Fibroblast of mammary gland (primary cell): Measurements from ENCODE around the gene SOCS1.

Experiments used
- DNase-seq: peaks from one replicate; pipeline ENCODE4 v3.0.0-alpha.2; 2010; ENCODE audit warnings: low read depth
- H3K4me3 ChIP-seq: 2 replicates; pipeline ENCODE4 v1.5.1; 2011; ENCODE audit warnings: low read depth, mild to moderate bottlenecking, low read length, moderate library complexity; ENCODE audit not compliant: control insufficient read depth
- CTCF ChIP-seq: conservative IDR thresholded peaks from 2 replicates; pipeline ENCODE4 v1.5.1; 2011; ENCODE audit warnings: low read depth, low read length, inconsistent platforms; ENCODE audit not compliant: control insufficient read depth, insufficient read depth

SOCS1 gene

GRCh38 chr16:11298143-11298900, 42.3 kb upstream of the SOCS1 start:
- DNase-seq, result no peak
- no peak overlapping the region for H3K4me3 ChIP-seq

GRCh38 chr16:11297492-11298142, 41.6 kb upstream of the SOCS1 start:
- DNase-seq, result peak; percentile 45
- TF ChIP-seq CTCF, result no peak
- no peak overlapping the region for H3K4me3 ChIP-seq

More at GRCh38 chr16:11298143-11298900, 42.3 kb upstream of the SOCS1 start:
- TF ChIP-seq CTCF, result no peak

- no peak overlapping the region for H3K4me3 ChIP-seq
- TF ChIP-seq CTCF, result no peak
- DNase-seq, result no peak
These were observed 40.9 kb upstream of the SOCS1 start for GRCh38 chr16:11296706-11297491.

- DNase-seq, result no peak
- no peak for TF ChIP-seq CTCF
- no peak overlapping the region for H3K4me3 ChIP-seq
These were observed 40.3 kb upstream of the SOCS1 start for GRCh38 chr16:11296351-11296705.

GRCh38 chr16:11295672-11296071, 39.7 kb upstream of the SOCS1 start:
- no peak overlapping the region for H3K4me3 ChIP-seq
- no peak for DNase-seq
- no peak for TF ChIP-seq CTCF

GRCh38 chr16:11292076-11292748, 36.2 kb upstream of the SOCS1 start:
- no peak for DNase-seq
- TF ChIP-seq CTCF, result no peak
- no peak overlapping the region for H3K4me3 ChIP-seq
